Measurements from ENCODE around the gene MTHFD1L.

- TF ChIP-seq BHLHE40 (IDR thresholded peaks at IDR 0.05; ENCODE audit: low read depth, low read length) = no peak
- no peak for TF ChIP-seq CTCF (conservative IDR thresholded peaks at IDR 0.05; ENCODE audit: low read depth, low read length)
- no peak for TF ChIP-seq USF2 (IDR thresholded peaks at IDR 0.05; ENCODE audit: low read depth, low read length)
- no peak for TF ChIP-seq POLR2A (IDR thresholded peaks at IDR 0.05; ENCODE audit: low read depth, low read length)
- no peak for TF ChIP-seq CEBPB (IDR thresholded peaks at IDR 0.05; ENCODE audit: low read depth, low read length)
Observed at GRCh38 chr6:150940941-150941340, 75.4 kb downstream of the MTHFD1L start.
